ENCODE data around the gene CUL9.

Gene CUL9

DNA sequence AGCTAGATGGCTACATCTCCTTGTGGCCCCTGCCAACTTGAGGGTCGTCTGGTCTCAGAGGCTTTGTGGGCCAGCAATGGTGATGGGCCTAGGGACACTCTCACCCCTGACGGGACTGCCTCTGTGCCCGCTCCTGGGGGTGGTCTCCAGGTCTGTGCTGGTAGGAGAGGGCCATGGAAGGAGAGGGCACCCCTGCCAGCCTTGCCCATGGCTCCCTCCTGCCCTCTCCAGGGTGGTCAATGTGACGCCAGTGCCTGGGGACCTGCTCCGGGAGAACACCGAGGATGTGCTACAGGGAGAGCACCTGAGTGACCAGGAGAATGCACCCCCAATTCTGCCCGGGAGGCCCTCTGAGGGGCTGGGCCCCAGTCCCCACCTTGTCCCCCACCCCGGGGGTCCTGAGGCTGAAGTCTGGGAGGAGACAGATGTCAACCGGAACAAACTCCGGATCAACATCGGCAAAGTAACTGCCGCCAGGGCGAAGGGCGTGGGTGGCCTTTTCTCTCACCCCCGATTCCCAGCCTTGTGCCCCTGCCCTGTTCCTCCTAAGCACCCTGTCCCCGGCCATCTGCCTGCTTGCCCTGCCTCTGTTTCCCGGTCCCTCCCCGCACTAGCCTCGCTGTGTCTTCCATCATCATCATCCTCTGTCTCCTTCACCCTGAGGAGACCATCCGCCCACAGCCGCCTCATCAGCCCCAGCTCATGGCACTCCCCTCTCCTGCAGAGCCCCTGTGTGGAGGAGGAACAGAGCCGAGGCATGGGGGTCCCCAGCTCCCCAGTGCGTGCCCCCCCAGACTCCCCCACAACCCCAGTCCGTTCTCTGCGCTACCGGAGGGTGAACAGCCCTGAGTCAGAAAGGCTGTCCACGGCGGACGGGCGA is 77.1 kb downstream of the CUL9 start:
- DNase-seq, result no peak

DNA sequence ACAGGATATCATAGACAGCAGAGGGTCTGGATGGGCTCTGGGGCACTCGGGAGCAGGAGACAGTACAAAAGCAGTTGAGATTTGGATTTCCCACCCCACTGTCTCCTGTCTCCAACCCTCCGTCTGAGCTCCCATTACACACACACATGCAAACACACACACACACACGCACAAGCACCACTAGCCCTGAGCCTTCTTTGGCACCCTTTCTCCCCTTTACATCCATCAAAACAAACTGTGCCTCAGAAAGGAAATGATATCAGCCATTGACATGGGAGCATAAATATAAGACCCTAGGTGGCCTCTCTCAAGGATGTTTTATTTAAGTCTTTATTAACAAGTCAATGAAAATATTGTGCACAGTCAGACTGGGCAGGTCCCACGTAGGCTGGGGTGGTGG is 78.8 kb downstream of the CUL9 start:
- no peak for DNase-seq

DNA sequence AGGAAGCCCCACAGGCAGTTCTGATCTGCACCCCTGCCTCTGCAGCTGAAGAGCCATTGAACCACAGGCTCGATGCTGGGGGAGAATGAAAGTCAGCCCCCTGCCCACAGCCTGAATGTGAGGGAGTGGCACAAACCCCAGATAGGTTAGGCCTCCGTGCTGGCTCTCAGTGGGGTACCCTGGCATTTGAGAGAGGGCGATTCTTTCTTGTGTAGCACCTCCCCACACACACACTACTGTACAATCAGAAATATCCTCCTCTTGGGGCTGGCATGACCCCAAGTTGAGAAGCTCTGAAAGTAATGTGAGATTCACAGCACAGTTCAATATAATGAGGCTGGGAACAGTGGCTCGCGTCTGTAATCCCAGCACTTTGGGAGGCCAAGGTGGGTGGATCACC is 79.2 kb downstream of the CUL9 start:
- no peak for DNase-seq

DNA sequence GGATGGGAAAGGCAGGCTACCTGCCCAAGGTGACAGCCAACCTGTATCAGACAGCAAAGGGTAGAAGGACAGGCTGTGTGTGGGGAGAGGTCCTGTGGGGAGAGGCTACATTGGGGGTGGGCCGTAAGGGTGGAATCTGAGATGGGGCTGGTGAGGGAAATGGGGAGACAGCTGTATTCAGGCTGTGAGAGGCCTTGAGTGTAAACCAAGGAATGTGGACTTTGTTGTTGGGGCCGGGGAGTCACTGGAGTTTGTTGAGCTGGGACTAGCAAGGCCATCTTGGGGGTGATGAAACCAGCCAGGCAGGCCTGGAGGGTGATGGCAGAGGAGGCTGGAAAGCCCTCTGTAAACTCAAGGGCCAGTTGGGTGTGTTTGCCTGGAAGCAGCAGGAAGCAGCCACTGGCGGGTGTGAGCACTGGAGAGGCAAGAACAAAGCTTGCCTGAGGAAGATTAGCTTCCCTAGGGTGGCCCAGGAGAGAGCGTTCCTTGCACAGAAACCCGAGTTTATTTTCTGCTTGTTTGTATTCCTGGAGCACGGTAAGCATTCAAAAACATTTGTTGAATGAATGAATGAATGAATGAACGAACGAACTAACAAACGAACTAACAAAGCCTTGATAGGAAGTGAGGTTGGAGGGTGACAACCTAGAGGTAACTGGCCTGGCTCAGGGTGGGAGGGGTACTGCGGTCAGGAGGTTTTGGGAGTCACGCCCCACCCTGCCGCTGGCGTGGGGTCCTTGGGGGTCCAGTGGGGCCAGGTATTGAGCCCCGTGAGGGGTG is 80.2 kb downstream of the CUL9 start:
- DNase-seq, result no peak

DNA sequence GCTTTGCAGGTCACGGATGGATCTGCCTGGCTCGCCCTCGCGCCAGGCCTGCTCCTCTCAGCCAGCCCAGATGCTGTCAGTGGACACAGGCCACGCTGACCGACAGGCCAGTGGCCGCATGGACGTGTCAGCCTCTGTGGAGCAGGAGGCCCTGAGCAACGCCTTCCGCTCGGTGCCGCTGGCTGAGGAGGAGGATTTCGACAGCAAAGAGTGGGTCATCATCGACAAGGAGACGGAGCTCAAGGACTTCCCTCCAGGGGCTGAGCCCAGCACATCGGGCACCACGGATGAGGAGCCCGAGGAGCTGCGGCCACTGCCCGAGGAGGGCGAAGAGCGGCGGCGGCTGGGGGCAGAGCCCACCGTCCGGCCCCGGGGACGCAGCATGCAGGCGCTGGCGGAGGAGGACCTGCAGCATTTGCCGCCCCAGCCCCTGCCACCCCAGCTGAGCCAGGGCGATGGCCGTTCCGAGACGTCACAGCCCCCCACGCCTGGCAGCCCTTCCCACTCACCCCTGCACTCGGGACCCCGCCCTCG is 80.9 kb downstream of the CUL9 start:
- no peak for DNase-seq

DNA sequence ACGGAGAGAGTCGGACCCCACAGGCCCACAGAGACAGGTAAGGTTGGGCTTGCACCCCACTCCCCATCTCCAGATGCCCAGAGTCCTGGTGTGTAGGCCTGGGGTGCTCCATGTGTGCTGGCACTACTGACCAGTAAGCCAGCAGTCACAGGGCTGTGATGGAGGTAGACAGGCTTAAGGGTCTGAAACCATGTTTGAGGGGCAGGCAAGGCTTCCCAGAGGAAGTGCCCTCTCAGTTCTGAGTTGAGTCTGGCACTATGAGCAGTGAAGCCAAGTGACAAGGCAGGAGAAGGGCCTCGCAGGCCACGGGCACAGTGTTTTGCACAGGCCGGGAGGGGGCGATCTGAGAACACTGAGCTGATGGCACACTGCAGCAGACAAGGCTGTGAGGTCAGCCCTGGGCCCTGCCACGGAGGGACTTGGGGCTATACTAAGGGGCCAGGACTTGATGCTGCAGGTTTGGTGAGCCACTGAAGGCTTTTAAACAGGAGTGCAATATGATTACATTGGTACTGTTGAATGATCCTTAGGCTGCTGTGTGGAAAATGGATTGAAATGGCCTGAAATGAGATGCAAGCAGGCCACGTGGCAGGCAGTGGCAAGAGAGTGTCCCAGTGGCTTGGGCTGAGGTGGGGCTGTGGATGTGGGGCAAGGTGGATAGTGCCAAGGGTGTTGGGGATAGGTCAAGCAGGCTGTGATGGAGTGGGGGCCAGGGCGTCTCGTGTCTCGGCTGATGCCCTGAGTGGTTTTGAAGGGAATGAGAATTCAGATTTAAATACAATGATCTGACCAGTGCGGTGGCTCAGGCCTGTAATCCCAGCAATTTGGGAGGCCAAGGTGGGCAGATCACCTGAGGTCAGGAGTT is 81.5 kb downstream of the CUL9 start:
- peak; percentile 75 for DNase-seq

DNA sequence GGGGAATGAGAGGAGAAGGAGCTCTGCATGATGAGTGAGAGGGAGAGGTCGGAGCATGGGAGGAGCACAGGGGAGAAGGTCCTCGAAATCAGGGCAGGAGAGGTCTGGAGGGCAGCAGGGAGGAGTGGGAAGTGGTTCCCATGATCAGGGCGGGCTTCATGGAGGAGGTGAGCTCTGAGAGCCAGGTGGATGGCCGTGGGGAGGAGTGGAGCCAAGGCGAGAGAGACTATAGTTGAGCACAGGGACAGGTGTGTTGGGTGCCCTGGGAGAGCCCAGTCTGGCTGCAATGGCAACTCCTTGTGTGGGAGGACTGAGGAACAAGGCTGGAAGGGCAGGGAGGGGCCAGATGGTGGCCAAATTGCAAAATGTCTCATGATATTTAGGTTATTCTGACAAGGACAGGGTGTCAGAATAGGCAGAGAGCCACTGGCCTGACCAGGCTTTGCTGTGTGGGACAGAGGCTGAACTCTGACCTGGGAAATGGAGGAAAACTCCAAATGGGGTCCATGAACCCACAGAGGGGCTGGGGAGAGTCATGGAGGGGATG is 82.7 kb downstream of the CUL9 start:
- no peak for DNase-seq

DNA sequence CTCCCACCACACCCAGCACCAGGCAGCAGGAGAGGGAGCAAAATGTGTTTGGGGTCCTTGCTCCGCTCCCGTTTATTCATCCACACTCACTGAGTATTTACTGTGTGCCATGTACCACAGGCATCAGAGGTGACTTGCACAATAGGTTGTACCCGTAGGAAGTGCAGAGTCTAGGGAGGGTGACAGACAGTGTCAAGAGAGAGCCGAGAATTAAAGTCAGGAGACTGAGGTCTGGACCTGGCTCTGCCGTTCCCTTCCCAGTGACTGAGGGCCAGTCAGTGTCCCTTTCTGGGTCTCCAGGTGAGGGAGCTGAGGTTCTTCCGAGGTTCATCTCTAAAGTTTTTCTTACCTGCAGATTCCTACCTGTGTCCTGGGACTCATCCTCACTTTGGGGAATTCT is 83.6 kb downstream of the CUL9 start:
- DNase-seq, result no peak

DNA sequence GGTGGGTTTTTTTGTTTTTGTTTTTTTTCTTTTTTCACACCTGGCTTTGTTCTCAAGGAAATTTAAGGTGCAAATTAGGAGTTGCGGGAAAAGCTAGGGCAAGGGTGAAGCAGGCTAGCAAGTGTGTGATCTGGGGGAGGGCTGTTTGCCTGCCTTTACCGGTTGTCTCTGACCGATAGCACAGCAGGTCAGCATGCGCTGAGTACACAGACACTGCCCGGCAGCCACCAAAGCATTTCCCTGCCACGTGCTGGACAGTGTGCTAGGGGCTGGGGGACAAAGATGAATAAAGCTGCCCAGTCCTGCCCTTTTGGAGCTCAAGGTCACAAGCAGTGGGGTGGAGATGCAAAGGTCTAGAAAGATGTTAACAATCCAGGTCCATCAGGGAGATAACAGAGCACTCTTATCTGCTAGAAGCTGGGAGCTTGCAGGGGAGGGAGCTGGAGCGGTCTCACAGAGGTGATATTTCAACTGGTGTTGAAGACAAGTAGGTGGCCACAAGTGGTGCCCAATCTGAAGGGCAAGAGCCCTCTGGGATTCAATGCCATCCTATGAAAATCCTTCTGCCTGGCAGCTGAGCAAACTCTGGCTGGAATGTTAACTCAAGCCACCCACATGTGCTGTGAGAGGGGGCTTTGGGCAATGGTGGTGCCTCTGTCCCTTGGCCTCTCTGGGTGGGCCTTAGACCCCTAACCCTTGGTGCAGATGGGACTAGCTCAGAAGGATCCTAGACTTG is 85.8 kb downstream of the CUL9 start:
- no peak for DNase-seq

DNA sequence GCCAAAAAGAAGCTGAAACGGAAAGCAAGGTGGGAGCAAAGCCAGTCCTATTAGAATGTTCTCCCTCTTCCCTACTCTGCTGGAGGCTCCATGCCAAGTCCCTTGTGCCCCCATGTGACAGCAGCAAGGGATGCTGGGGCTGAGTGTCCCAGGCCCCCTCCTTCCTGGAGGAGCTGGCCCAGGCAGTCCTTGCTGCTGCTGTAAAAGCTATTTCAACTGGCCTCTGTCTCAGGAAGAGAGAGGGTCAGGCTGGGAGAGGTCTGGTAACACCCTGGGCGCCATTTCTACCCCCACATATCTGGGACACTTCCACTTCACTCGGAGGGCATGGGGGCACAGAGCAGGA is 86.3 kb downstream of the CUL9 start:
- no peak for DNase-seq

DNA sequence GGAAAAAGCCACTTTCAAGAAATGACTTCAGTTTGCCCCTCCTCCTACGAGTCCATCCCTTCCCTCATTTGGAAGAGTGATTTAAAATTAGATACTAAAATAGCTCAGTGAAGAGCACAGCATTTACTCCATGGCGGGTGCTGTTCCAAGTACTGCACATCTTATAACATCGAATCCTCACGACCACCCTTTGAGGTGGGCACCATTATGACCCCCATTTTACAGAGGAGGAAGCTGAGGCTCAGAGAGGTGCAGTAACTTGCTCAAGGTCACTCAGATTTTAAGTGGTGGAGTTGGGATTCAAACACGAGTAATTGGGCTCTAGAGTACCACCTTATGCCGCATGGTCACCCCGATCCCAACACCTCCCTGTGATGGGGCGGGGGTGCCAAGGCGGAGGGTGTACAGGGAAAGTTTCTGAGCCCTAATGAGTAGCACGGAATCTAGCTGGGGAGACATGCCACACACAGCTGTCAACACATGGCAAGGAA is 86.8 kb downstream of the CUL9 start:
- DNase-seq, result no peak

DNA sequence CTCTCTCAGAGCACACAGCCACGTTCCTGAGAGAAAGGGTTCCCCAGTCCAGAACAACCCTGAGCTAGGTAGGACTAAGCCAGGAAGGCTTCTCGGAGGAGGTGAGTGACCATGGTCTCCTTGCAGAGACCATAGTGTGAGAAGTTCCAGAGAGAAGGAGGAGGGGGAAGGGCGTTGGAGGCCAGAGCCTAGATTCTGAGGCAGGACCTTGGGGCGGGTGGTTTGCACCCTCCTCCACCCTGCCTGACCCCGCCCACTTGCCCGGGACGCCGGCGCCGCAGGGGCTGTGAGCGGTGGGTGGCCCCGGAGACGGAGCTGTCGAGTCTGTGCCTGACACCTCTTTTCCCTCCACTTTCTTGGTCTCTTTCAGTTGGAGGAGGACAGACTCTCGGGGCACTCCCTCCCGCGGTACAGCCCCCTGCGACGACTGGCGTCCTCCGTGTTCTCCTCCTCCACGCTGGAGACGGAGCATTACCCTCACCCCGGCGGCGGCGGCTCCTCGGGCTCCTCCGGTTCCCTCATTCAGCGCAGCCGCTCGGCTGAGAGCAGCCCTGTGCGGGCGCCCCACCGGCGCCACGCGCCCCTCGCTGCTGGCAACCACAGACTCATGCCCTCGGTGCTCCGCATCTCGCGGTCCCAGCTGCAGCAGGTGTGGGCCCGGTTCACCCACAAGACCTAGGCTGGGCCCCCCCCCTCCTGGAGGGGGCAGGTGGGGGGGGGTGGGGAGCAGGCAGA is 87.4 kb downstream of the CUL9 start:
- peak; percentile 58 for DNase-seq

DNA sequence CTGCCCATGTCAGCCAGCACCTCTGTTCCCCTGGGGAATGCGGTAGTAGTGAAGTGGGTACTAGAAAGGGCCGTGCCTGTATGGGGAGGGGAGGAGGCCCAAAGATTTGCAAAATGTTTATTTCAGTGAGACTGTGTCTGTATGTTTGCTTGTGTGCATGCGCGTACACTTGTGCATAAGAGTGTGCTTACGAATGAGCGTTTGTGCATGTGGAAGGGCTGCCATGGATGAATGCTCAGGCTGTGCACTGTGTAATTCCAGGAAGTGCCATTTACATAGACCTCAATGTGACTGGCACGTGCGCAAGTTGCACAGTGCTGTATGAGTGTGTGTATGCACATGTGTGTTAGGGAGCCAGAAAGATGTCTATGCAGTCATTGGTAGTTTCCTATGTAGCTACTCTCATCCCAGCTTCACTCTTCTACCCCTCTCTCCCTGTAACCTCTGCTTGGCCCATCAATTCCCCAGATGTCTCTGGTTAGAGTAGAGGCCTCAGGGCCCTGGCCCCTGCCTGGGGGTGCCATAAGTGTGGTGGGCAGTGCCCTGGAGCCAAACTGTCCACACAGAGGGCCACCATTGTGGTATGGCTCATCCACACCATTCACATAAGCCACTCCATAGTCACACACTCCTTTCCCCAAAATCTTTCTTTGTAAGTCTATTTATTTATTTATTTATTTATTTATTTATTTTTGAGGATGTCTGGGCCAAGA is 89.3 kb downstream of the CUL9 start:
- no peak for DNase-seq

DNA sequence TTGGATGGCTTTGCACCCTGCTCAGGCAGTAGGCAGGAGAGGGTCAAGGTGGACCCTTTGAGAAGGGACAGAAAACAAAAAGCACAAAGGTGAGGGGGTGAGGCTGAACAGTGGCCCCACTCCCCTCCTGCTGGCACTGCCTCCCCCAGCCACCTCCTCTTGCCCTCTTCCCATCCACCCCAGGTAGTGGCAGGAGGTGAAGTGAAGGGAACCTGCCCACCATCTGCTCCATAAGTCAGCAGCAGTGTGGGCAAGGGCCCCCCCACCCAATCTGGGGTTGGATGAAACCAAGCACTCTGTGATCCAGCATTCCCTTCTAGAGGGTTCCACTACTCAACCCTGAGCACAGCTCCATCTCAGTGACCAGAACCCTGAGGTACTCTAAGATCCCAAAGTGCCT is 89.9 kb downstream of the CUL9 start:
- DNase-seq, result no peak

DNA sequence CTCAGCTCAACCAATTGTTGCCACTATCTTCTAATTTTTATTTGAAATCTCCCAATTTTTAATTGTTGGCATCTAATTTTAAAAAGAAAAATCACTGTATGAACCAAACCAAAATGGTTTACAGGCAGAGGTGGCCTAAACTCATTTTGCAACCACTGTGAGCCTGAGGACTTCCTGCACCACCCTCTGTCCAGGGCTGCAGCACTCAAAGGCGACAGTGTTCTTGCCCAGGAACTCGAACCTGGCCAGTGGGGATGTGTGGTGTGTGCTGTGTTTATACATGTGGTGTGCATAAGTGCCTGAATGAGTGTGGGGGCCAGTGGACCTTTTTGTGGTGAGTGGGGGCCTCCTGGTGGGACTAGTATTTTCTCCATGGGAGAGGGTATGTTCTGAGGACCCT is 91.7 kb downstream of the CUL9 start:
- DNase-seq, result no peak

All from activated T-cell treated with anti-CD3 and anti-CD28 coated beads, Interleukin-2, amount 50 U/mL, for 1 hour (primary cell).